ENCODE data around the gene SYNC.

GRCh38 chr1:32695098-32695904 lies 7.3 kb downstream of the SYNC start:
- no peak for TF ChIP-seq EZH2 (IDR thresholded peaks at IDR 0.05; ENCODE audit: borderline replicate concordance, low read length)
- no peak for TF ChIP-seq CTCF (IDR thresholded peaks at IDR 0.05; ENCODE audit: low read length)
